OCI-LY3 (cell line): Measurements from ENCODE around the gene TENM4.

Experiments used
- CTCF ChIP-seq: fragments of 200-600, 300-600 bp; sonication (generic); IDR thresholded peaks from 2 replicates; pipeline ENCODE4 v1.5.1; 2014; ENCODE audit warnings: antibody characterized with exemption, low read length, low read depth
- EZH2phosphoT487 ChIP-seq: fragments of 200-600 bp; shearing (Covaris generic); IDR thresholded peaks from 2 replicates; pipeline ENCODE4 v1.6.1; 2018; ENCODE audit warnings: antibody characterized with exemption, mixed run types, low read depth

DNA sequence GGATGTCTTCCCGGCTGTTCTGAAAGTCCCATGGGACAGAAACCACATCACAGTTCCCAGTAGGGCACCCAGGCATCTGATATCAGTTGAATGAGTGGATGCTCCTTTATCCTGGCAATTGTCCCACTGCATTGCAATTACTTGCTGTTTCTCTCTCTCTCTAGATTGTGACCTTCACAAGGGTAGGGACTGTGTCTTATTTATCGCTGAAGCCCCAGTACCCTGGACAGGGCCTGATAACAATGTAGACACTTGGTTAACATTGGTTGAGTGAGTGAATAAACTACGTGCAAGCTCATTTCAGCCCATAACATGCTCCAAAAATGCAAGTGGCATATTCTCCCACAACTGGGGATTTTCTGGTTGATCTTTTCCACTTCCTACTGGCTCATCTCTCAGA, 672.5 kb downstream of the TENM4 start:
- TF ChIP-seq CTCF, result no peak
- no peak for TF ChIP-seq EZH2phosphoT487
